ENCODE measurements around the gene TOMM34.

Gene TOMM34

DNA sequence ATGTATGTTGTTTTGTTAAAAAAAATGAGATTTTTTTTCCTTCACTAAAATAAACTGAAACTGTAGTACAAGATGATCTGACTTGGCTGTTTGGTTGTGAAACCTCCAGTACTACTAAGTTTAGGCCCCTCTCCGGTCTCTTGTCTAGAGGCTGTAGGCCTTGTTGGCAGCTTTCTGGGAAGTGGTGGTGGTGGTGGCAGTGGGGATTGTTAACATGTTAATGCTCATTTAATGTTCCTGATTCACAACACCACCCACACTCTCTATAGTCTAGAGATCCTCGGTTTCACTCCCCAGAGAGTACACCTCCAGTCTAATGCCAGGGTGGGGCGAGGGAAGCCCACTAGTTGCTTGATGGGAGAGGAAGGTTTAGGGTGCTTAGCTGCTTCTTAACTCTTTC, 30.2 kb upstream of the TOMM34 start:
- no peaks in the 10 kb centered on the region for H3K9me2 ChIP-seq (ENCODE audit: low read depth, low read length)
- H3K4me1 ChIP-seq (ENCODE audit: insufficient read depth, low read length, severe bottlenecking) = peaks cover 39% of the 10 kb centered on the region
- peaks cover 74% of the 10 kb centered on the region for H3K36me3 ChIP-seq (ENCODE audit: insufficient read depth, low read length)
- no peaks in the 10 kb centered on the region for H3K27me3 ChIP-seq (ENCODE audit: insufficient read depth, low read length)
- H3K4me2 ChIP-seq (ENCODE audit: low read length) = peak overlapping the region; percentile 43
- H3K79me2 ChIP-seq (ENCODE audit: insufficient read depth, low read length) = peaks cover 38% of the 10 kb centered on the region
- peak overlapping the region; percentile 38 for H3K27ac ChIP-seq (ENCODE audit: low read depth, low read length, poor library complexity, severe bottlenecking)
- H3K9ac ChIP-seq (ENCODE audit: low read length) = peak overlapping the region; percentile 32; the same call in 1 of the 2 replicates
- H4K20me1 ChIP-seq (ENCODE audit: insufficient read depth, low read length) = no peaks in the 10 kb centered on the region
- no peaks in the 10 kb centered on the region for H3F3A ChIP-seq (ENCODE audit: insufficient read depth, low read length)
- H3K9me3 ChIP-seq (ENCODE audit: low read length) = no peaks in the 10 kb centered on the region
- TF ChIP-seq, protein P1, sequence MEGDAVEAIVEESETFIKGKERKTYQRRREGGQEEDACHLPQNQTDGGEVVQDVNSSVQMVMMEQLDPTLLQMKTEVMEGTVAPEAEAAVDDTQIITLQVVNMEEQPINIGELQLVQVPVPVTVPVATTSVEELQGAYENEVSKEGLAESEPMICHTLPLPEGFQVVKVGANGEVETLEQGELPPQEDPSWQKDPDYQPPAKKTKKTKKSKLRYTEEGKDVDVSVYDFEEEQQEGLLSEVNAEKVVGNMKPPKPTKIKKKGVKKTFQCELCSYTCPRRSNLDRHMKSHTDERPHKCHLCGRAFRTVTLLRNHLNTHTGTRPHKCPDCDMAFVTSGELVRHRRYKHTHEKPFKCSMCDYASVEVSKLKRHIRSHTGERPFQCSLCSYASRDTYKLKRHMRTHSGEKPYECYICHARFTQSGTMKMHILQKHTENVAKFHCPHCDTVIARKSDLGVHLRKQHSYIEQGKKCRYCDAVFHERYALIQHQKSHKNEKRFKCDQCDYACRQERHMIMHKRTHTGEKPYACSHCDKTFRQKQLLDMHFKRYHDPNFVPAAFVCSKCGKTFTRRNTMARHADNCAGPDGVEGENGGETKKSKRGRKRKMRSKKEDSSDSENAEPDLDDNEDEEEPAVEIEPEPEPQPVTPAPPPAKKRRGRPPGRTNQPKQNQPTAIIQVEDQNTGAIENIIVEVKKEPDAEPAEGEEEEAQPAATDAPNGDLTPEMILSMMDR (IDR thresholded peaks at IDR 0.05; ENCODE audit: low read length) = no peak
- no peak for TF ChIP-seq EZH2 (IDR thresholded peaks at IDR 0.05; ENCODE audit: borderline replicate concordance, low read length)
- no peak overlapping the region for H2AFZ ChIP-seq (ENCODE audit: low read length)
- peak overlapping the region; percentile 3 for H3K4me3 ChIP-seq (ENCODE audit: low read depth, low read length, poor library complexity, severe bottlenecking)

- H3K36me3 ChIP-seq (ENCODE audit: insufficient read depth, low read length) = peaks cover 77% of the 10 kb centered on the region
- H3K9ac ChIP-seq (ENCODE audit: low read length) = no peak overlapping the region
- H4K20me1 ChIP-seq (ENCODE audit: insufficient read depth, low read length) = no peaks in the 10 kb centered on the region
- H3K9me2 ChIP-seq (ENCODE audit: low read depth, low read length) = no peaks in the 10 kb centered on the region
- H3K27me3 ChIP-seq (ENCODE audit: insufficient read depth, low read length) = no peaks in the 10 kb centered on the region
- H2AFZ ChIP-seq (ENCODE audit: low read length) = no peak overlapping the region
- no peak overlapping the region for H3K4me2 ChIP-seq (ENCODE audit: low read length)
- no peak overlapping the region for H3K4me3 ChIP-seq (ENCODE audit: low read depth, low read length, poor library complexity, severe bottlenecking)
- H3K27ac ChIP-seq (ENCODE audit: low read depth, low read length, poor library complexity, severe bottlenecking) = no peak overlapping the region
- TF ChIP-seq, protein P1 (IDR thresholded peaks at IDR 0.05; ENCODE audit: low read length) = no peak
- TF ChIP-seq EZH2 (IDR thresholded peaks at IDR 0.05; ENCODE audit: borderline replicate concordance, low read length) = no peak
- H3K79me2 ChIP-seq (ENCODE audit: insufficient read depth, low read length) = peaks cover 38% of the 10 kb centered on the region
- no peaks in the 10 kb centered on the region for H3K9me3 ChIP-seq (ENCODE audit: low read length)
- peaks cover 42% of the 10 kb centered on the region for H3K4me1 ChIP-seq (ENCODE audit: insufficient read depth, low read length, severe bottlenecking)
- no peaks in the 10 kb centered on the region for H3F3A ChIP-seq (ENCODE audit: insufficient read depth, low read length)
Observed at GRCh38 chr20:44988631-44989171, 28.5 kb upstream of the TOMM34 start.

- TF ChIP-seq EZH2 (IDR thresholded peaks at IDR 0.05; ENCODE audit: borderline replicate concordance, low read length) = no peak
- TF ChIP-seq, protein P1 (IDR thresholded peaks at IDR 0.05; ENCODE audit: low read length) = no peak
- peaks cover 35% of the 10 kb centered on the region for H3K4me1 ChIP-seq (ENCODE audit: insufficient read depth, low read length, severe bottlenecking)
- no peaks in the 10 kb centered on the region for H4K20me1 ChIP-seq (ENCODE audit: insufficient read depth, low read length)
- no peak overlapping the region for H3K4me3 ChIP-seq (ENCODE audit: low read depth, low read length, poor library complexity, severe bottlenecking)
- 0 out of 2 replicates have a peak, but pooled peaks cover under 1% of the 10 kb centered on the region for H3F3A ChIP-seq (ENCODE audit: insufficient read depth, low read length)
- no peaks in the 10 kb centered on the region; the same call in 1 of the 2 replicates for H3K79me2 ChIP-seq (ENCODE audit: insufficient read depth, low read length)
- no peak overlapping the region for H2AFZ ChIP-seq (ENCODE audit: low read length)
- no peak overlapping the region for H3K4me2 ChIP-seq (ENCODE audit: low read length)
- peak overlapping the region; percentile 73 for H3K27ac ChIP-seq (ENCODE audit: low read depth, low read length, poor library complexity, severe bottlenecking)
- no peak overlapping the region for H3K9ac ChIP-seq (ENCODE audit: low read length)
- peaks cover 85% of the 10 kb centered on the region for H3K36me3 ChIP-seq (ENCODE audit: insufficient read depth, low read length)
- H3K9me3 ChIP-seq (ENCODE audit: low read length) = no peaks in the 10 kb centered on the region
- no peaks in the 10 kb centered on the region for H3K9me2 ChIP-seq (ENCODE audit: low read depth, low read length)
- no peaks in the 10 kb centered on the region for H3K27me3 ChIP-seq (ENCODE audit: insufficient read depth, low read length)
Observed at GRCh38 chr20:44983093-44983674, 23.0 kb upstream of the TOMM34 start.
